C4-2B (cell line): Measurements from ENCODE around the gene NSL1.

ENCODE experiments used
- H3K27ac ChIP-seq: fragments of 450-650 bp; 2 replicates; pipeline ENCODE4 v1.5.1; 2017
- ZFX ChIP-seq: fragments of 450-650 bp; IDR thresholded peaks from 2 replicates; pipeline ENCODE4 v1.6.1; 2017
- TF ChIP-seq, protein P1 (sequence below): fragments of 450-650 bp; conservative IDR thresholded peaks from 2 replicates; pipeline ENCODE4 v1.5.1; 2017; ENCODE audit warnings: mild to moderate bottlenecking

NSL1 gene

DNA sequence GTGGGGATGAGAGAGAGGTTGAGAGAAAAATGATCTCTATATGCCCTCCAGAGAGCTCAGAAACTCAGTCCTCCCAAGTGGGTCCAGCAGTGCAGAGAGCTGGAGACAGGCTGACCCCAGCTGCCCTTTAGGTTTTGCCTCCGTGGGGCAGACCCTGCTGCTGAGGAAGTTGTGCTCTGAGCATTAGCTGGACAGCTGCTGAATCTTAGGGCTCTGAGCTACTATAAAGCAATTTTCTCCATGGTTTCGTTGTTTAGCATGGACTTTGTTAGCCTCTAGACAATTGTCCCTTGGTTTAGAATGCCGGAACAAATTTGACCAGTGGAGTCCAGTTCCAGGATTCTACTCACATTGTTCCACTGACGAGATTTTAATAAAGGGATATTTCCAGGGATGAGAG lies 114.0 kb downstream of the NSL1 start:
- no peak overlapping the region for H3K27ac ChIP-seq
- TF ChIP-seq ZFX = no peak
- TF ChIP-seq, protein P1, sequence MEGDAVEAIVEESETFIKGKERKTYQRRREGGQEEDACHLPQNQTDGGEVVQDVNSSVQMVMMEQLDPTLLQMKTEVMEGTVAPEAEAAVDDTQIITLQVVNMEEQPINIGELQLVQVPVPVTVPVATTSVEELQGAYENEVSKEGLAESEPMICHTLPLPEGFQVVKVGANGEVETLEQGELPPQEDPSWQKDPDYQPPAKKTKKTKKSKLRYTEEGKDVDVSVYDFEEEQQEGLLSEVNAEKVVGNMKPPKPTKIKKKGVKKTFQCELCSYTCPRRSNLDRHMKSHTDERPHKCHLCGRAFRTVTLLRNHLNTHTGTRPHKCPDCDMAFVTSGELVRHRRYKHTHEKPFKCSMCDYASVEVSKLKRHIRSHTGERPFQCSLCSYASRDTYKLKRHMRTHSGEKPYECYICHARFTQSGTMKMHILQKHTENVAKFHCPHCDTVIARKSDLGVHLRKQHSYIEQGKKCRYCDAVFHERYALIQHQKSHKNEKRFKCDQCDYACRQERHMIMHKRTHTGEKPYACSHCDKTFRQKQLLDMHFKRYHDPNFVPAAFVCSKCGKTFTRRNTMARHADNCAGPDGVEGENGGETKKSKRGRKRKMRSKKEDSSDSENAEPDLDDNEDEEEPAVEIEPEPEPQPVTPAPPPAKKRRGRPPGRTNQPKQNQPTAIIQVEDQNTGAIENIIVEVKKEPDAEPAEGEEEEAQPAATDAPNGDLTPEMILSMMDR = no peak

DNA sequence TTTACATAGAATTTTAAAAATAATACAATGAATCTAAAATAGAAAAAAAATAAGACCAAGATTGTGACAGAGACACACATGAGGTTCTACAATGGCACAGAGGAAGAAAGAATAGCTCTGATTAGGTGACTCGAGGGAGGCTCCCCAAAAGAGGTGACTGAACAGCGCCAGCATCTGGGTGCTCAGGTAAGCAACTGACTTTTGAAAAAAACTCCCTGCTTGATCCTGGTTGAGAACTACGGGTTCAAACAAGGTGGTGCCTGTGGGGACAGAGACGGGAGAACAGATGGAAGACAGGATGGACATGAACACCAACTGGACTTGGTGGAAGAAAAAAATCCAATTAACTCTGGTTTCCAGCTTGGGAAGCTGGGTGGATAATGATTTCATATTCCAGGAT lies 114.4 kb downstream of the NSL1 start:
- TF ChIP-seq ZFX = no peak
- TF ChIP-seq, protein P1 = no peak
- no peak overlapping the region for H3K27ac ChIP-seq
